CD4-positive, alpha-beta T cell treated with Interleukin-15 for 1 hour (primary cell): ENCODE results near the gene CWC15.

Experiments
- DNase-seq: peaks from one replicate; pipeline ENCODE4 v3.0.0-alpha.2; 2020

Gene CWC15

DNA sequence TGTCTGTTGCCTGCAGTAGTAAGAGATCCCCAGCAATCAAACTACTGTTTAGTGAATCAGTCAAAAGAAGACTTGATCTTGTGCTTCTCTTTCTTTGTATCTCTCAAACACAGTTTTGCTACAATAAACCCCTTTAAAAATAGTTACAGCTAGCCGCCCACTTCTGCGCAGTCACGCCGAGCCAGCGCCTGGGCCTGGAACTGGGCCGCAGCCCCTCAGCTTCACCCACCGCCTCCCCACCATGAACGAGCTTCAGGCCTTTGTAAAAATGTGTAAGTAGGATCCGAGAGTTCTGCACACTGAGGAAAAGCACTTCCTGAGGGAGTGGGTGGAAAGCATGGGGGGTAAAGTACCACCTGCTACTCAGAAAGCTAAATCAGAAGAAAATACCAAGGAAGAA, 60.5 kb downstream of the CWC15 start:
- no peak for DNase-seq
